Activated CD4-positive, alpha-beta T cell treated with anti-CD3 and anti-CD28 coated beads for 1 hour (primary cell): ENCODE results near the gene HAGH.
A peak's percentile ranks its signal among the peaks of the same experiment; 100 is the strongest.

Experiments
- DNase-seq: peaks from one replicate; pipeline ENCODE4 v3.0.0-alpha.2; 2020

The HAGH gene

GRCh38 chr16:1785846-1786170, 40.8 kb downstream of the HAGH start:
- DNase-seq: no peak

GRCh38 chr16:1784977-1785845, 41.4 kb downstream of the HAGH start:
- no peak for DNase-seq

GRCh38 chr16:1782408-1783264, 44.0 kb downstream of the HAGH start, which contains the start of the genes NUBP2 and SPSB3:
NUBP2 (plus strand) TSS chr16:1782960; CDS start chr16:1783021, 61 bp downstream.
SPSB3 (minus strand) TSS chr16:1782571; CDS start chr16:1781483, 1,088 bp downstream.
- peak; percentile 97 for DNase-seq

GRCh38 chr16:1781758-1782407, 44.7 kb downstream of the HAGH start:
- no peak for DNase-seq

- no peak for DNase-seq
Observed at GRCh38 chr16:1781254-1781653, 45.4 kb downstream of the HAGH start.

GRCh38 chr16:1780677-1781072, 46.0 kb downstream of the HAGH start:
- no peak for DNase-seq

- no peak for DNase-seq
Observed at GRCh38 chr16:1779741-1780676, 46.6 kb downstream of the HAGH start.

- no peak for DNase-seq
Observed at GRCh38 chr16:1779234-1779701, 47.4 kb downstream of the HAGH start.

GRCh38 chr16:1778200-1779179, 48.1 kb downstream of the HAGH start:
- no peak for DNase-seq

- no peak for DNase-seq
Observed at GRCh38 chr16:1777375-1778199, 49.0 kb downstream of the HAGH start.

GRCh38 chr16:1776991-1777374, 49.6 kb downstream of the HAGH start:
- DNase-seq: no peak

GRCh38 chr16:1776672-1776955, 50.0 kb downstream of the HAGH start:
- no peak for DNase-seq

- no peak for DNase-seq
Observed at GRCh38 chr16:1775846-1776671, 50.6 kb downstream of the HAGH start.

GRCh38 chr16:1775006-1775845, 51.4 kb downstream of the HAGH start:
- DNase-seq: no peak

- no peak for DNase-seq
Observed at GRCh38 chr16:1774448-1774780, 52.2 kb downstream of the HAGH start.

- no peak for DNase-seq
Observed at GRCh38 chr16:1773703-1774447, 52.8 kb downstream of the HAGH start.

GRCh38 chr16:1772908-1773702, 53.5 kb downstream of the HAGH start, which contains the start of gene MRPS34:
MRPS34 (minus strand) TSS chr16:1773134; CDS start chr16:1773119, 15 bp downstream.
- DNase-seq: peak; percentile 68
